NCI-H69 (cell line): Measurements from ENCODE around the gene ELOVL3.

Experiments
- DNase-seq: peaks from one replicate; lab custom pipeline; 2025; lab: John Stamatoyannopoulos, UW

Gene ELOVL3

GRCh38 chr10:102254426-102254825 lies 28.3 kb downstream of the ELOVL3 start:
- DNase-seq = no peak

GRCh38 chr10:102255404-102255803 lies 29.3 kb downstream of the ELOVL3 start:
- no peak for DNase-seq

GRCh38 chr10:102261196-102261595 lies 35.1 kb downstream of the ELOVL3 start:
- peak; percentile 64 for DNase-seq

GRCh38 chr10:102261842-102262241 lies 35.7 kb downstream of the ELOVL3 start:
- no peak for DNase-seq

GRCh38 chr10:102262744-102263370 lies 36.8 kb downstream of the ELOVL3 start:
- no peak for DNase-seq

- peak; percentile 81 for DNase-seq
Observed at GRCh38 chr10:102264371-102264770, 38.3 kb downstream of the ELOVL3 start.

GRCh38 chr10:102266670-102267069 lies 40.6 kb downstream of the ELOVL3 start:
- no peak for DNase-seq

GRCh38 chr10:102267748-102268147 lies 41.6 kb downstream of the ELOVL3 start:
- DNase-seq = no peak

- no peak for DNase-seq
Observed at GRCh38 chr10:102268375-102268888, 42.3 kb downstream of the ELOVL3 start.

GRCh38 chr10:102269017-102269416 lies 42.9 kb downstream of the ELOVL3 start:
- DNase-seq = peak; percentile 5

GRCh38 chr10:102274062-102274461 lies 48.0 kb downstream of the ELOVL3 start:
- DNase-seq = no peak

GRCh38 chr10:102275343-102275742 lies 49.2 kb downstream of the ELOVL3 start:
- DNase-seq = no peak

GRCh38 chr10:102279104-102279503 lies 53.0 kb downstream of the ELOVL3 start:
- no peak for DNase-seq
